ENCODE measurements around the gene PSMB3.

- TF ChIP-seq YY1 (IDR thresholded peaks at IDR 0.05; ENCODE audit: insufficient read depth, insufficient read length) (no peak), ZNF274 (IDR thresholded peaks at IDR 0.05; ENCODE audit: low read depth, low read length) (no peak)
Observed at GRCh38 chr17:38712593-38712992, 39.9 kb upstream of the PSMB3 start.
